ENCODE results near the gene PES1. TPM values are rescaled to one million over a fixed set of nuclear protein-coding genes. Genes with fewer than 3 reads are reported as not detected.

PES1 gene
- total and polyA plus RNA-seq, 2 donors (not counting 3 experiments of a cell fraction or from before 2014, with no cell fraction given), result 110 to 135 TPM

- dilution Hi-C loops (cut with MboI; ENCODE audit: extremely low pct_ligation_motif_present, low sequenced_read_pairs), result no loop called here
- ChIA-PET CTCF (interaction anchor here (1.0 to 2.2 kb wide), 6 partner anchors 9 to 174 kb away, joined by 3 to 12 read pairs (median 8); partner anchors contain the start of genes PES1 and SLC35E4), POLR2A (no interaction called here)
- no TSS peak for BruUV-seq (replicated peaks)
- no peak for DNase-seq (ENCODE audit: low read depth, low spot score)
- Histone ChIP-seq H3K4me1 (ENCODE audit: control insufficient read depth, extremely low read depth, insufficient read depth, low read length) (peaks cover 4% of the 10 kb centered on the region), H3K27ac (ENCODE audit: insufficient read depth, low read depth, low read length) (no peak overlapping the region), H3K9ac (replicated peaks; ENCODE audit: extremely low read depth, insufficient read depth, low read length) (no peak overlapping the region), H3K4me2 (ENCODE audit: insufficient read depth, low read length) (no peak overlapping the region), H2AFZ (ENCODE audit: low read depth, low read length) (no peak overlapping the region), H4K20me1 (replicated peaks; ENCODE audit: control insufficient read depth, extremely low read depth, insufficient read depth, low read length) (no peaks in the 10 kb centered on the region), H3K9me3 (replicated peaks; ENCODE audit: control insufficient read depth, insufficient read depth, low read length) (no peaks in the 10 kb centered on the region), H3K9me1 (replicated peaks; ENCODE audit: control insufficient read depth, extremely low read depth, insufficient read depth, low read length) (no peaks in the 10 kb centered on the region), H3K4me3 (replicated peaks in 1 of 3; ENCODE audit: insufficient read depth in 1 of 3, low read depth in 1 of 3, low read length in 3 of 3) (no peak overlapping the region), H3K36me3 (ENCODE audit: control insufficient read depth in 2 of 2, extremely low read depth in 1 of 2, insufficient read depth in 2 of 2, low read length in 2 of 2) (peaks cover 0 to 2% of the 10 kb centered on the region in 2 experiments), H3K79me2 (ENCODE audit: control insufficient read depth, insufficient read depth, low read length) (no peaks in the 10 kb centered on the region), H3K27me3 (ENCODE audit: control insufficient read depth in 2 of 2, insufficient read depth in 2 of 2, low read length in 2 of 2) (no peaks in the 10 kb centered on the region)
- intact Hi-C loops (cut with micrococcal nuclease), result loop anchor here (10.0 kb wide), 1 partner anchor 176 kb away; the partner anchor contains the start of gene MTFP1
- FAIRE-seq, result no peak
- TF ChIP-seq CTCF (IDR thresholded peaks at IDR 0.05; ENCODE audit: extremely low read depth in 1 of 2, insufficient read depth in 1 of 2, low read depth in 1 of 2, low read length in 2 of 2), result no peak
- no peak for TF ChIP-seq EZH2 (IDR thresholded peaks at IDR 0.05; ENCODE audit: borderline replicate concordance, low read depth, low read length, severe bottlenecking)
- TF ChIP-seq MAX (IDR thresholded peaks at IDR 0.05; ENCODE audit: insufficient read depth, insufficient read length), result no peak
- no peak for TF ChIP-seq MYC (IDR thresholded peaks at IDR 0.05; ENCODE audit: low read depth, low read length)
- TF ChIP-seq GATA2 (IDR thresholded peaks at IDR 0.05; ENCODE audit: insufficient read depth, insufficient read length, low read depth, low read length), result no peak
- TF ChIP-seq JUN (IDR thresholded peaks at IDR 0.05; ENCODE audit: borderline replicate concordance, insufficient read depth, insufficient read length, low read depth), result no peak
- no peak for TF ChIP-seq POLR2AphosphoS5 (IDR thresholded peaks at IDR 0.05; ENCODE audit: insufficient read depth, low read depth, low read length)
- TF ChIP-seq FOS (IDR thresholded peaks at IDR 0.05; ENCODE audit: borderline replicate concordance, insufficient read depth, low read length), result no peak
- no peak for TF ChIP-seq POLR2A (IDR thresholded peaks at IDR 0.05; ENCODE audit: low read depth, low read length)
These were observed 9.2 kb upstream of the PES1 start for GRCh38 chr22:30600921-30601320.

Data from endothelial cell of umbilical vein (primary cell).